Spinal cord (tissue), 10 donors: ENCODE data around the gene SORBS1. TPM values are rescaled to one million over a fixed set of nuclear protein-coding genes. Genes with fewer than 3 reads are reported as not detected.
A peak's percentile ranks its signal among the peaks of the same experiment; 100 is the strongest.

Experiments used
- DNase-seq, 6 donors: peaks; one replicate each; pipeline versions ENCODE4 v3.0.0 to v3.0.0-alpha.2; 2013 to 2015; ENCODE audit warnings: low spot score in 6 of 6, low read depth in 4 of 6
- H3K27ac ChIP-seq: one replicate; pipeline ENCODE4 v1.5.1; 2013; ENCODE audit warnings: low read depth, low read length, control low read depth
- H3K27me3 ChIP-seq: one replicate; pipeline ENCODE4 v1.6.1; 2013; ENCODE audit warnings: low read length; ENCODE audit not compliant: control insufficient read depth, insufficient read depth
- H3K36me3 ChIP-seq: one replicate; pipeline ENCODE4 v1.6.1; 2013; ENCODE audit warnings: low read length; ENCODE audit not compliant: control insufficient read depth, insufficient read depth
- H3K4me1 ChIP-seq: one replicate; pipeline ENCODE4 v1.6.1; 2013; ENCODE audit warnings: low read length; ENCODE audit not compliant: control insufficient read depth, insufficient read depth
- H3K4me3 ChIP-seq: one replicate; pipeline ENCODE4 v1.5.1; 2013; ENCODE audit warnings: low read depth, low read length, control low read depth
- H3K9me3 ChIP-seq: one replicate; pipeline ENCODE4 v1.6.1; 2013; ENCODE audit warnings: low read length; ENCODE audit not compliant: control insufficient read depth, insufficient read depth
- WGBS: methylation state at CpG from one replicate; pipeline ENCODE4 v1.1.5; 2013; ENCODE audit warnings: missing lambda C conversion rate; ENCODE audit not compliant: insufficient coverage; 5-methylcytosine and 5-hydroxymethylcytosine counted together
- polyA plus RNA-seq, 2 donors: library from polyadenylated mRNA; unstranded; fragments of 120-200 nt; gene quantifications; one replicate each; pipeline ENCODE4 v1.2.1, GENCODE V29; 2013; ENCODE audit not compliant: insufficient read length in 2 of 2
- total RNA-seq, 2 donors: library from RNA; depleted of rRNA in 1 of 2; stranded (reverse); fragments of 120-200 nt in 1 of 2; fragments of >200 nt in 1 of 2; gene quantifications; one replicate each; pipeline versions ENCODE4 v1.2.3 to v1.2.4, GENCODE V29; 2013 to 2014
- donor health status: healthy.

Gene SORBS1
- total and polyA plus RNA-seq, 4 donors, result 95.1 to 129 (median 100.0) TPM

GRCh38 chr10:95415621-95416031, 145.5 kb downstream of the SORBS1 start:
- peak in 1 of 6 donors; percentile 61 for DNase-seq
- Histone ChIP-seq H3K4me3 (no peak overlapping the region), H3K36me3 (peaks cover 6% of the 10 kb centered on the region), H3K27me3 (no peaks in the 10 kb centered on the region), H3K9me3 (no peaks in the 10 kb centered on the region), H3K27ac (peak overlapping the region; percentile 84), H3K4me1 (peaks cover 24% of the 10 kb centered on the region)
- WGBS, result 34% methylated on average over 16 of the region's 16 CpGs

GRCh38 chr10:95414844-95415485, 146.2 kb downstream of the SORBS1 start:
- H3K36me3 ChIP-seq, result peaks cover 6% of the 10 kb centered on the region
- H3K4me1 ChIP-seq, result peaks cover 24% of the 10 kb centered on the region
- peak overlapping the region; percentile 84 for H3K27ac ChIP-seq

GRCh38 chr10:95414016-95414830, 146.9 kb downstream of the SORBS1 start:
- Histone ChIP-seq H3K27me3 (no peaks in the 10 kb centered on the region), H3K9me3 (no peaks in the 10 kb centered on the region), H3K4me1 (peaks cover 26% of the 10 kb centered on the region), H3K4me3 (no peak overlapping the region), H3K27ac (peak overlapping the region; percentile 84), H3K36me3 (peaks cover 6% of the 10 kb centered on the region)
- no peak for DNase-seq
- 66% methylated on average over 25 of the region's 27 CpGs for WGBS

More at GRCh38 chr10:95414844-95415485, 146.2 kb downstream of the SORBS1 start:
- Histone ChIP-seq H3K9me3 (no peaks in the 10 kb centered on the region), H3K27me3 (no peaks in the 10 kb centered on the region), H3K4me3 (no peak overlapping the region)
- DNase-seq, result peak in 2 of 6 donors; percentile 68 to 74
- WGBS, result 15% methylated on average over 4 of the region's 10 CpGs

GRCh38 chr10:95413588-95413987, 147.6 kb downstream of the SORBS1 start:
- Histone ChIP-seq H3K27me3 (no peaks in the 10 kb centered on the region), H3K27ac (peak overlapping the region; percentile 84), H3K36me3 (peaks cover 6% of the 10 kb centered on the region), H3K4me1 (peaks cover 28% of the 10 kb centered on the region), H3K9me3 (no peaks in the 10 kb centered on the region), H3K4me3 (no peak overlapping the region)
- no peak for DNase-seq
- WGBS, result 100% methylated on average over 4 of the region's 5 CpGs

GRCh38 chr10:95411635-95412034, 149.5 kb downstream of the SORBS1 start:
- no peak overlapping the region for H3K27ac ChIP-seq
- no peaks in the 10 kb centered on the region for H3K27me3 ChIP-seq
- H3K4me3 ChIP-seq, result no peak overlapping the region
- WGBS, result no CpG with 5 or more reads among the region's 4 CpGs
- H3K36me3 ChIP-seq, result peaks cover 15% of the 10 kb centered on the region
- peaks cover 34% of the 10 kb centered on the region for H3K4me1 ChIP-seq
- DNase-seq, result no peak
- no peaks in the 10 kb centered on the region for H3K9me3 ChIP-seq

GRCh38 chr10:95408983-95409873, 151.9 kb downstream of the SORBS1 start:
- no peaks in the 10 kb centered on the region for H3K9me3 ChIP-seq
- peak in 2 of 6 donors; percentile 47 to 81 for DNase-seq
- H3K4me1 ChIP-seq, result peaks cover 21% of the 10 kb centered on the region
- no peaks in the 10 kb centered on the region for H3K27me3 ChIP-seq
- H3K4me3 ChIP-seq, result no peak overlapping the region
- WGBS, result no CpG with 5 or more reads among the region's 3 CpGs
- peak overlapping the region; percentile 60 for H3K27ac ChIP-seq
- H3K36me3 ChIP-seq, result peaks cover 23% of the 10 kb centered on the region

- Histone ChIP-seq H3K9me3 (no peaks in the 10 kb centered on the region), H3K27ac (peak overlapping the region; percentile 60), H3K4me1 (peaks cover 16% of the 10 kb centered on the region), H3K27me3 (no peaks in the 10 kb centered on the region), H3K36me3 (peaks cover 21% of the 10 kb centered on the region), H3K4me3 (no peak overlapping the region)
- 100% methylated on average over 1 of the region's 7 CpGs for WGBS
- DNase-seq, result no peak
Measured at GRCh38 chr10:95408148-95408960, 152.8 kb downstream of the SORBS1 start.

- DNase-seq, result no peak
- Histone ChIP-seq H3K4me1 (peaks cover 16% of the 10 kb centered on the region), H3K36me3 (peaks cover 23% of the 10 kb centered on the region), H3K4me3 (no peak overlapping the region), H3K9me3 (no peaks in the 10 kb centered on the region), H3K27me3 (no peaks in the 10 kb centered on the region), H3K27ac (no peak overlapping the region)
- 92% methylated on average over 2 of the region's 7 CpGs for WGBS
Measured at GRCh38 chr10:95407546-95407945, 153.6 kb downstream of the SORBS1 start.
